Liver (tissue), 9 donors: Measurements from ENCODE around the gene TAAR1. TPM values are rescaled to one million over a fixed set of nuclear protein-coding genes. Genes with fewer than 3 reads are reported as not detected.

Experiments used
- DNase-seq: peaks from one replicate; pipeline ENCODE4 v3.0.0-alpha.2; 2017; ENCODE audit warnings: low spot score
- H3K27ac ChIP-seq, 2 donors: one replicate each; pipeline ENCODE4 v1.7.0; 2013; ENCODE audit warnings: inconsistent platforms in 2 of 2, low read length in 2 of 2, control low read depth in 1 of 2, low read depth in 1 of 2, mild to moderate bottlenecking in 1 of 2
- H3K27me3 ChIP-seq, 4 donors: one replicate each; pipeline versions ENCODE4 v1.6.1 to v1.7.0; 2013; ENCODE audit warnings: low read length in 3 of 4, inconsistent platforms in 1 of 4, mild to moderate bottlenecking in 1 of 4, moderate library complexity in 1 of 4; ENCODE audit not compliant: control insufficient read depth in 4 of 4, insufficient read depth in 4 of 4
- H3K36me3 ChIP-seq, 4 donors: one replicate each; pipeline versions ENCODE4 v1.6.1 to v1.7.0; 2013; ENCODE audit warnings: low read length in 3 of 4, mild to moderate bottlenecking in 3 of 4, low read depth in 1 of 4, moderate library complexity in 1 of 4; ENCODE audit not compliant: control insufficient read depth in 4 of 4, insufficient read depth in 3 of 4
- H3K4me1 ChIP-seq, 4 donors: one replicate each; pipeline versions ENCODE4 v1.6.1 to v1.7.0; 2013; ENCODE audit warnings: low read length in 3 of 4, mild to moderate bottlenecking in 3 of 4, moderate library complexity in 1 of 4; ENCODE audit not compliant: control insufficient read depth in 4 of 4, insufficient read depth in 4 of 4
- H3K4me3 ChIP-seq, 3 donors: one replicate each; pipeline versions ENCODE4 v1.6.1 to v1.7.0; 2013; ENCODE audit warnings: low read length in 3 of 3, control low read depth in 1 of 3, low read depth in 1 of 3, mild to moderate bottlenecking in 1 of 3
- H3K9ac ChIP-seq, 2 donors: one replicate each; pipeline ENCODE4 v1.7.0; 2013; ENCODE audit warnings: low read length in 2 of 2, mild to moderate bottlenecking in 2 of 2, moderate library complexity in 2 of 2, control low read depth in 1 of 2, low read depth in 1 of 2
- H3K9me3 ChIP-seq, 4 donors: one replicate each; pipeline versions ENCODE4 v1.6.1 to v1.7.0; 2013; ENCODE audit warnings: low read length in 3 of 4; ENCODE audit not compliant: control insufficient read depth in 4 of 4
- ATF3 ChIP-seq: IDR thresholded peaks from 2 replicates; pipeline ENCODE4 v1.6.1; 2016; ENCODE audit warnings: antibody characterized with exemption
- CTCF ChIP-seq: fragments of 150-350 bp; IDR thresholded peaks from 2 replicates; pipeline ENCODE4 v1.5.1; 2017; ENCODE audit warnings: improper control_type of control experiment, low read depth, low read length; ENCODE audit not compliant: missing input control
- EGR1 ChIP-seq, 2 donors: IDR thresholded peaks; 2 replicates each; pipeline ENCODE4 v1.6.1; 2016 to 2018; ENCODE audit warnings: antibody characterized with exemption in 2 of 2, low read depth in 2 of 2
- FOXA1 ChIP-seq: IDR thresholded peaks from 2 replicates; pipeline ENCODE4 v1.6.1; 2016; ENCODE audit warnings: antibody characterized with exemption
- FOXA2 ChIP-seq: IDR thresholded peaks from 2 replicates; pipeline ENCODE4 v1.6.1; 2016; ENCODE audit warnings: antibody characterized with exemption
- GABPA ChIP-seq, 2 donors: IDR thresholded peaks in 1 of 2; conservative IDR thresholded peaks in 1 of 2; 2 replicates each; pipeline ENCODE4 v1.6.1; 2016; ENCODE audit warnings: antibody characterized with exemption in 2 of 2, mild to moderate bottlenecking in 1 of 2, moderate library complexity in 1 of 2
- HNF4A ChIP-seq, 2 donors: conservative IDR thresholded peaks; 2 replicates each; pipeline ENCODE4 v1.6.1; 2016; ENCODE audit warnings: antibody characterized with exemption in 2 of 2, mild to moderate bottlenecking in 2 of 2
- HNF4G ChIP-seq: IDR thresholded peaks from 2 replicates; pipeline ENCODE4 v1.6.1; 2016; ENCODE audit warnings: antibody characterized with exemption
- JUND ChIP-seq, 2 donors: IDR thresholded peaks; 2 replicates each; pipeline ENCODE4 v1.6.1; 2016; ENCODE audit warnings: antibody characterized with exemption in 2 of 2
- MAX ChIP-seq: IDR thresholded peaks from 2 replicates; pipeline ENCODE4 v1.6.1; 2016; ENCODE audit warnings: antibody characterized with exemption
- NR2F2 ChIP-seq: IDR thresholded peaks from 2 replicates; pipeline ENCODE4 v1.6.1; 2016; ENCODE audit warnings: antibody characterized with exemption
- RAD21 ChIP-seq, 2 donors: IDR thresholded peaks; 2 replicates each; pipeline ENCODE4 v1.6.1; 2016; ENCODE audit warnings: antibody characterized with exemption in 2 of 2, mild to moderate bottlenecking in 2 of 2
- REST ChIP-seq: IDR thresholded peaks from 2 replicates; pipeline ENCODE4 v1.6.1; 2016; ENCODE audit warnings: antibody characterized with exemption, mild to moderate bottlenecking
- RXRA ChIP-seq, 2 donors: IDR thresholded peaks; 2 replicates each; pipeline ENCODE4 v1.6.1; 2017 to 2018; ENCODE audit warnings: antibody characterized with exemption in 2 of 2, mild to moderate bottlenecking in 1 of 2
- SP1 ChIP-seq: IDR thresholded peaks from 2 replicates; pipeline ENCODE4 v1.6.1; 2018; ENCODE audit warnings: antibody characterized with exemption, mild to moderate bottlenecking
- TAF1 ChIP-seq: conservative IDR thresholded peaks from 2 replicates; pipeline ENCODE4 v1.6.1; 2016; ENCODE audit warnings: antibody characterized with exemption, mild to moderate bottlenecking
- YY1 ChIP-seq: IDR thresholded peaks from 2 replicates; pipeline ENCODE4 v1.6.1; 2016; ENCODE audit warnings: antibody characterized with exemption, mild to moderate bottlenecking
- ZBTB33 ChIP-seq: IDR thresholded peaks from 2 replicates; pipeline ENCODE4 v1.6.1; 2016; ENCODE audit warnings: antibody characterized with exemption
- WGBS: extraction: QIAGEN DNeasy Blood & Tissue Kit; methylation state at CpG from one replicate; pipeline ENCODE4 v1.1.7; 2013; 5-methylcytosine and 5-hydroxymethylcytosine counted together
- polyA plus RNA-seq, 2 donors: library from polyadenylated mRNA; stranded (reverse) in 1 of 2; unstranded in 1 of 2; fragments of 200-250 nt in 1 of 2; fragments of >200 nt in 1 of 2; fragmentation: Nextera tagmentation in 1 of 2; extraction: Ambion mirVana in 1 of 2; gene quantifications; one replicate each; pipeline versions ENCODE4 v1.2.1 to v1.2.3, GENCODE V29; 2013 to 2015
- total RNA-seq, 2 donors: library from RNA; depleted of rRNA; stranded (reverse); fragments of >200 nt; gene quantifications; one replicate each; pipeline ENCODE4 v1.2.3, GENCODE V29; 2014
- donor health status: healthy.
- donor health status: healthy.
- donor health status: healthy.
- donor health status: healthy.
- donor health status: healthy.

Gene TAAR1
- total and polyA plus RNA-seq, 4 donors: not detected

GRCh38 chr6:132673376-132674094 is 14.6 kb upstream of the TAAR1 start:
- no peak overlapping the region for H3K9ac ChIP-seq
- TF ChIP-seq HNF4G (no peak), SP1 (no peak), ATF3 (no peak), FOXA2 (no peak), YY1 (no peak), TAF1 (no peak), MAX (no peak), HNF4A (conservative IDR thresholded peaks at IDR 0.05) (no peak), REST (no peak)
- peaks cover 0 to 14% (median 10%) of the 10 kb centered on the region in 4 donors for H3K4me1 ChIP-seq
- H3K27ac ChIP-seq: no peak overlapping the region
- no peaks in the 10 kb centered on the region for H3K27me3 ChIP-seq
- DNase-seq: no peak
- no peaks in the 10 kb centered on the region for H3K36me3 ChIP-seq
- H3K9me3 ChIP-seq: peaks cover 0 to 3% (median 0%) of the 10 kb centered on the region in 4 donors
- 70% methylated on average over 10 of the region's 10 CpGs for WGBS
- no peak overlapping the region for H3K4me3 ChIP-seq

- Histone ChIP-seq H3K4me1 (peaks cover 0 to 14% (median 10%) of the 10 kb centered on the region in 4 donors), H3K4me3 (no peak overlapping the region), H3K27ac (no peak overlapping the region), H3K9ac (no peak overlapping the region), H3K27me3 (no peaks in the 10 kb centered on the region), H3K9me3 (no peaks in the 10 kb centered on the region), H3K36me3 (no peaks in the 10 kb centered on the region)
- no peak for DNase-seq
- TF ChIP-seq FOXA2 (peak; percentile 19), SP1 (peak; percentile 25), YY1 (peak; percentile 21), RAD21 (IDR thresholded peaks at IDR 0.05) (peak; percentile 29 to 37), HNF4A (conservative IDR thresholded peaks at IDR 0.05) (peak; percentile 63 to 69), HNF4G (peak; percentile 52), NR2F2 (no peak), GABPA (IDR thresholded peaks at IDR 0.05 in 1 of 2, conservative IDR thresholded peaks at IDR 0.05 in 1 of 2) (no peak)
- WGBS: 53% methylated on average over 1 of the region's 1 CpG
These were observed 12.3 kb upstream of the TAAR1 start for GRCh38 chr6:132671295-132671694.

- Histone ChIP-seq H3K9ac (peak overlapping the region in 1 of 2 donors; percentile 37), H3K4me3 (no peak overlapping the region), H3K9me3 (no peaks in the 10 kb centered on the region), H3K27me3 (no peaks in the 10 kb centered on the region), H3K27ac (no peak overlapping the region), H3K4me1 (peaks cover 0 to 14% (median 8%) of the 10 kb centered on the region in 4 donors), H3K36me3 (no peaks in the 10 kb centered on the region)
- no peak for DNase-seq
- WGBS: 6% methylated on average over 4 of the region's 4 CpGs
- TF ChIP-seq HNF4G: no peak
- no peak for TF ChIP-seq JUND (IDR thresholded peaks at IDR 0.05)
- peak; percentile 20 to 36 for TF ChIP-seq RXRA (IDR thresholded peaks at IDR 0.05)
- no peak for TF ChIP-seq ZBTB33
- TF ChIP-seq FOXA1: no peak
- no peak for TF ChIP-seq SP1
- no peak for TF ChIP-seq ATF3
- peak; percentile 48 to 73 for TF ChIP-seq HNF4A (conservative IDR thresholded peaks at IDR 0.05)
- peak; percentile 56 for TF ChIP-seq CTCF
- TF ChIP-seq EGR1 (IDR thresholded peaks at IDR 0.05; ENCODE audit: low read depth in 2 of 2): no peak
- peak; percentile 87 to 89 for TF ChIP-seq RAD21 (IDR thresholded peaks at IDR 0.05)
- TF ChIP-seq TAF1: no peak
- TF ChIP-seq NR2F2: no peak
These were observed 10.8 kb upstream of the TAAR1 start for GRCh38 chr6:132669690-132670291.
